ELF-1 (cell line): ENCODE measurements around the gene CD34.

ENCODE experiments used
- DNase-seq: peaks from one replicate; pipeline ENCODE4 v3.0.0-alpha.2; 2016; ENCODE audit warnings: low read depth, low spot score

The CD34 gene

GRCh38 chr1:207875532-207875931 is 35.4 kb downstream of the CD34 start:
- DNase-seq = no peak

- DNase-seq = no peak
Measured at GRCh38 chr1:207873055-207873890, 37.7 kb downstream of the CD34 start.

- DNase-seq = no peak
Measured at GRCh38 chr1:207872621-207873020, 38.3 kb downstream of the CD34 start.

- no peak for DNase-seq
Measured at GRCh38 chr1:207871117-207871649, 39.7 kb downstream of the CD34 start.

DNA sequence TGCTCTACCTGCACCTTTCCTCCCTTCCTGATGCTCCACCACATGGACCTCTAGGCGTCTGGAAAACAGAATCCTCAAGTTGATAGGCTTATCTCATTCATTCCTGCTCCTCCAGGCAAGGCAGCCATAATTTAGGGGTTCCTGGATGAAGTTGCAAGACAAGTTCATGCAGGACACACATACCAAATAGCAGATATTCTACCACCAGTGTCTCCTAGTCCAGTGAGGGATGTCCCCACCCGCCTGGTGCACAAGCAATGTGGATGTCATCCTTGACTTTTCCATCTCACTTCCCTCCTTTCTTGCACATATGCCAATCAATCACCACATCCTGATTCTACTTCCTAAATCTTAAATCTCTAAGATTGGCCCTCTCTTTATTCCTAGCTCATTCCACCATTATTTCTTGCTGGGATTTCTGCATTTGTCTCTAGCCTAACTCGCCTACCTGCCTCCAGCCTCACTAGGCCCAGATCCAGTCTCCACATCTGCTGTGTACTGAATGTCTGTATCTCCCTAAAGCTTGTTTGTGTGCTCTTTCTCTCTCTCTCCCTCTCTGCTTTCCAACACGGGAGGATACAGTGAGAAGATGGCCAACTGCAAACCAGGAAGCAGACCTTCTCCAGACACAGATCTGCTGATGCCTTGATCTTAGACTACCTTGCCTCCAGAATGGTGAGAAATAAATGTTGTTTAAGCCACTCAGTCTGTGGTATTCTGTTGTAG is 40.5 kb downstream of the CD34 start:
- no peak for DNase-seq

- no peak for DNase-seq
Measured at GRCh38 chr1:207869859-207870258, 41.1 kb downstream of the CD34 start.

DNA sequence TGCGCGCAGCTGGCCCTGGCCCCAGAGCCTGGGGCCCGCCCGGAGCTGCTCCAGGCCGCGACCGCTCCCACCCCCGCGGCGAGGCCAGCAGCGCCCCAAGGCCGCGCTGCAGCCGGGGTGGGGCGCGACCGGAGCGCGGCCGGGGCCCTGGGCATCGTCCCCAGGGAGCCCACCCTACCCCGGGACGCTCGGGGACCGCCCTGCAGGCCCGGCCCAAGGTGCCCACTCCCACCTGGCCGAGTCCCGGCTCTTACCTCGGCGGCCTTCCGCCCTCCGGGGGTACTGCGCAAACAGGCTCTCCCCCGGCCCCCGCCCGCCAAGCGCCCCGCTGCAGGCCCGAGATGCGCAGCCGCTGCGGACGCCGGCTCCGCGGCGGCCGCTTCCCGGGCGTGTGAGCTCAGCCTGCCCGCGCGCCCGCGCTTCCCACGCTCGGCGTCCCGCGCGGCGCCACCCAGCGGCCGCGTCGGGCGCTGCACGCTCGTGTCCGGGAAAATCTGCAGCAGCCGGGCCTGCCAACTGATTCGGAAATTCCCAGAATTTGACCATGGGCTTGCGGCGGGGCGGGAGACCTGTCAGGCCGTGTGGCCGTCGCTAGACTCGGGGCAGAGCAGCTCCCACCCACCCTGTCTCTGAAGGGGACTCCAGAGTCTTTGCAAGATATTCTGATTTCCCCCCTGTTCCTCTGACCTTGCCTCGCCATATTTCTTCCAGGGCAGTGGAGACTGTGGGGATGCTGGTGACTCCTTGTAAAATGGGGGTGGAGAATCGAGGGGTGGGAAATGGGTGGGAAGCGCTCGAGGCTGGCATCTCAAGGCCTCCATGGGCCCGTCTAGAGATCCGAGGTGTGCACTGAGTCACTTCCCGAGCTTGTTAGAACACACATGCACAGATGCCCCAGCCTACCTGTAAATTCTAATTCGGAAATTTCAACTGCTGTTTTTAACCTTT is 41.9 kb downstream of the CD34 start:
- DNase-seq = peak; percentile 86

GRCh38 chr1:207868251-207868773 is 42.6 kb downstream of the CD34 start:
- peak; percentile 28 for DNase-seq

DNA sequence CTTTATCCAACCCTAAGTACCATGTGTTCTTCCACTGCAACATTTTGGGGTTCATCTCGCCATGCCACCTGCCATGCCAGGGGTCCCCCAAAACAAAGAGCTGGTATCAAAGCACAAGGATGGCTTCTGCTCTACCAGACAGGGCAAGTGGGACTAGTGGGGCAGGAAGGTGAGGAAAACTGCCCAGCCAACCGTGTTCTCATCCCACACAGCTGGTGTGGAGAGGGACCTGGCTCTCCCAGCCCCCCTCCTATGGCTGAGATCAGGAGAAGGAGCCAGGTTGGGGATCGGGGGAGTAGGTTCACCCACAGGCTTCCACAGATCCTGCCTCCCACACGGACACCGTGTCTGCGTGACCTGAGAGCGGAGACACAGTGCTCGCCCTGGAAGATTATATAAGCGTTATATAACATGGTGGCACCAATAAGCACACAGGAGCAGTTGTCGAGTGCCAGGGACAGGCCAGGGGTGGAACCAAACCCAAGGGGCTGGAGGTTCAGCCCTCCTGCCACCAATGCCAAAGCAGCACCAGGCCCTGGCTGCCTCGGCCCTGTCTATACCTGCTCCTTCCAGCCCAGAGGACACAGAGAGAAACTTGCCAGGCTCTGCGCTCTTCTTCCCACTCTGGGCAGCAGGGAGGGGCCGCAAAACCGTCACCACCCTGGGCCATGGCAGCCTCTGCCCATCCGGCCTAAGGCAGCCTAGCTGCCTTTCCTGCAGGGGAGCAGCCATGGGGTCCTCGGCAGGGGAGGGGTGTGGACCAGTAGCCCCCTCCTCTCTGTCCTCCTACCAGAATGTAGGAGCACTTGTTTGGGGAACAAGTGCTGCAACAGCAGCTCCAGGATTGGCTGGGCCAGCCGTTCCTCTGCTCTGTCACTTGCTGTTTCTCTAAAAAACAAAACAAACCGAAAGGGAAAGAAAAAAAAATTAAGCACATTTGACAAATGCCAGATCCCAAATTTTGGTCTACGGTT is 43.5 kb downstream of the CD34 start:
- DNase-seq = no peak

GRCh38 chr1:207866471-207867135 is 44.3 kb downstream of the CD34 start:
- DNase-seq = no peak

DNA sequence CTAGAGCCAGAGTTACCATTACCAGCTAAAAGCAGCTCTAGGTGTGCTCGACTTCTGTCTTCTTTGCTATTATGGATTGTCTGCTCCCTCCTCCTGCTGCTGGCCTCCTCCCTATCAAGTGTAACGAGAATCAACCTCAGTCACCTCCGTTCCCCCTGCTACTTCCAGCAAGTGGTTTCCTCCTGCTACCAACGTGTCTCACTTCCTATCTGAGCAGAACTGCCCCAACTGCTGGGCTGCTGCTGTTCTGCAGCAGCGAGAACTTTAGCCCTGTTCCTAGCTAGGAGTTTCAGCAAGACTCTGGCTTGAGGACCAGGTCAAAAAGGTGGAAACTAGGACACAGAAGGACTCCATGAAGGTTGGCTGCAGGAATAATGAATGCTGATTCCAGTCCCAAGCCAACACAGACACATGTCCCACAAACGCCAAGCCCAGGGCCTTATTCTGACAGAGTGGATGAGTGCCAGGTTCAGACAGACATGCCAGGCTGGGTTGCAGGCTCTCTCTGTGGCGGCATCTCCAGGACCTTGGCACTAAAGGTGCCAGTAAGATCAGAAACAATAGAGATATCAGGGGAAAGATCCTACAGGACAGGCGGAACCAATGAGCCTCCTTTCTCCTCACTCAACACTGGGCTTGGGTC is 46.9 kb downstream of the CD34 start:
- no peak for DNase-seq

- no peak for DNase-seq
Measured at GRCh38 chr1:207862241-207862787, 48.6 kb downstream of the CD34 start.

DNA sequence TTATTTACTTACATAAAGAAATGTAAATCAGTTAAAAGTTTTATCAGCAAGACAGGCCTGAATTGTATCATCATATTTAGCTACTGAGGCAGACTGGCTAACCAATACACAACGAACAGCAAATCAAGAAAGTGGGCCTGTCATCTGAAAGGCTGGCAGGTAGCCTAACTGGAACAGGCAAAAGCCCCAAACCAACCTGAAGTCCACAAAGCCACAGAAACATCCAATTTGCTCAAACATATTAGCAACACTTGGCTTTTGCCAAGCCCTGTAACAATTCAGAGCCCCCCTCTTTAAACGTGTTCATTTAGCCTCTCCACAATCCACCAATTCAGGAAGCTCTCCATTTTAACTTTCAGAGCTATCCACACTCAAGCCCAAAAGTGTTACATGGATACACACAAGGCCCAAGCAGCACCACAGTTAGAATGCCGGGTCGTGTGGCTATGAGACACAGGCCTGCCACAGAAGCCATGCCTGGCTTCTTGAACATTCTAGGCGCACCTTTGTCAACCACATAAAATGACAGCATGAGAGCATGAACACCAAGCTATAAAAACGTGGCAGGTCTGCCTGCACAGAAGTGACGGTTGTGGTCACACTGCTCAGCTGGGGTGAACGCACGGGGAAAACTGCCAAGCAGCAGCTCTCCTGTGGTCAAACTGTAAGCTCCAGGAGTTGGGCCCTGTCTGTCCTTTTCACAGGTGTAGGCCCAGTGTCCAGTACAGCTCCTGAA is 49.3 kb downstream of the CD34 start:
- DNase-seq = no peak

DNA sequence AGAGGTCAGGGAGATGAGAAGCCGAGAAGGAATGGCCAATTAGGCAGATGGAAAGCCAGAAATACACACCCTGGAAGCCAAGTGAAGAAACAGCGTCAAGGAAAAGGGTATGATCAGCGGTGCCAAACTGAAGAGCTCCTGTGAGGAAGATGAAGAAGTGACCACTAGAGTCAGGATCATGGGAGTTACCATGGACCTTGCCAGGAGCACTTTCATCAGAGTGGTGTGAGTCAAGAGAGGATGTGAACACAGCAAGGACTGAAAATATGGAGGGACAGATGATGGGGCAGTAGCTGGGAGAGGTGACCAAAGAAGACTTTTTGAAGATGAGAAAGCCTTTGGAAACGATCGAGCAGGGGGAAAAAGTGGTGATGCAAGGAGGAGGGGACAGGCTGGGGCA is 50.4 kb downstream of the CD34 start:
- no peak for DNase-seq

DNA sequence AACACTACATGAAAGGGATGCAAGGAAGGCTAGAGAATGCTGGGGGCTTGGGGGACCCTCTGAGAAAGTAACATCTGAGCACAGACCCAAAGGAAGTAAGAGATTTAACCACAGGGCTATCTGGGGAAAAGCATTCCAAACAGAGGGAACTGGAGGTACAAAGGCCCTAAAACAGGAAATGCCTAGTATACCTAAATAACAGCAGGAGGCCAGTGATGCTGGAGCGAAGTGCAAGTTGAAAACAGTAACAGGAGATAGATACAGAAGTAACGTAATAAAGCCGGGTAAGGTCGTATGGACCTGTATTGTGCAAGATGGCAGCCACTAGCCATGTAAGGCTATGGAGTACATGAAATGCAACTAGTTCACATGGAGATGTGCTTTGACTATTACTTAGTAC is 52.1 kb downstream of the CD34 start:
- no peak for DNase-seq

- DNase-seq = no peak
Measured at GRCh38 chr1:207858281-207858680, 52.6 kb downstream of the CD34 start.

DNA sequence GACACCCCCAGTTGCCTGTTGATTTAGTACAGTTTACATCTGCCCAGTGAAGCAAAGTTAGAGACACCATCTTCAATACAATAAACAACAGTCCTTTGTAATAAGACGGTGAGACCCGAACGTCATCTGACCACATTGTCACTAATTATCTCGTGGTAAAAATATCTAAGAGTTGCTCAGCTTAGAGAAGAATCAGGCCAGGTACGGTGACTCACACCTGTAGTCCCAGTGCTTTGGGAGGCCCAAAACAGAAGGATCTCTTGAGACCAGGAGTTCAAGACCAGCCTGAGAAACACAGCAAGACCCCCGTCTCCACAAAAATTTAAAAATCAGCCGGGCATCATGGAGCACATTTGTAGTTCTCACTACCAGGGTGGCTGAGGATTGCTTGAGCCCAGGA is 53.5 kb downstream of the CD34 start:
- DNase-seq = no peak
